IMR-90 (cell line): ENCODE results near the gene TNFRSF25. TPM values are rescaled to one million over a fixed set of nuclear protein-coding genes. Genes with fewer than 3 reads are reported as not detected.

ENCODE experiments used
- ATAC-seq: fragments of 200-7000 bp; cut with Tn5 transposase; 2 replicates; pipeline ENCODE4 v1.9.1; 2020; ENCODE audit warnings: low read depth, mild to moderate bottlenecking, moderate library complexity
- BruUV-seq: library from RNA; stranded (reverse); fragments of 400-500 nt; replicated peaks from 2 replicates; lab custom pipeline; 2021; lab: Mats Ljungman, UMichigan
- CTCF ChIA-PET: fragments of 300-600 bp; formaldehyde crosslinking; extraction: SDS; loops from one replicate; lab custom pipeline; 2021; ENCODE audit warnings: antibody characterized with exemption; lab: Yijun Ruan, JAX
- POLR2A ChIA-PET: fragments of 300-600 bp; sonication (Branson Sonifier 250); formaldehyde crosslinking; loops from one replicate; lab custom pipeline; 2022; ENCODE audit warnings: antibody characterized with exemption; ENCODE audit not compliant: unreplicated experiment; lab: Charles Lee
- DNase-seq: peaks from one replicate; pipeline ENCODE4 v3.0.0; 2013
- H2AFZ ChIP-seq: replicated peaks from 2 replicates; pipeline ENCODE3; 2013; ENCODE audit warnings: low read length, mild to moderate bottlenecking; ENCODE audit not compliant: poor library complexity
- H2AK5ac ChIP-seq: 2 replicates; pipeline ENCODE4 v1.6.1; 2013; ENCODE audit warnings: low read depth, low read length, inconsistent platforms
- H2AK9ac ChIP-seq: replicated peaks from 2 replicates; pipeline ENCODE3; 2013; ENCODE audit warnings: mild to moderate bottlenecking, low read depth, low read length, moderate library complexity; ENCODE audit not compliant: poor library complexity
- H2BK120ac ChIP-seq: 2 replicates; pipeline ENCODE4 v1.6.1; 2013; ENCODE audit warnings: low read depth, low read length, inconsistent platforms
- H2BK15ac ChIP-seq: 3 replicates; pipeline ENCODE4 v1.6.1; 2013; ENCODE audit warnings: low read depth, low read length, inconsistent platforms
- H2BK20ac ChIP-seq: 2 replicates; pipeline ENCODE4 v1.6.1; 2013; ENCODE audit warnings: low read depth, mild to moderate bottlenecking, inconsistent platforms, low read length, moderate library complexity
- H2BK5ac ChIP-seq: 2 replicates; pipeline ENCODE4 v1.6.1; 2013; ENCODE audit warnings: mild to moderate bottlenecking, low read depth, low read length, inconsistent platforms; ENCODE audit not compliant: poor library complexity, severe bottlenecking
- H3K14ac ChIP-seq: replicated peaks from 2 replicates; pipeline ENCODE4 v1.6.1; 2013; ENCODE audit warnings: low read depth, low read length, inconsistent platforms
- H3K18ac ChIP-seq: 2 replicates; pipeline ENCODE4 v1.6.1; 2013; ENCODE audit warnings: low read depth, low read length, control low read depth
- H3K23ac ChIP-seq: 2 replicates; pipeline ENCODE4 v1.6.1; 2013; ENCODE audit warnings: low read depth, low read length, inconsistent platforms
- H3K27ac ChIP-seq: 2 replicates; pipeline ENCODE4 v1.5.1; 2013; ENCODE audit warnings: mild to moderate bottlenecking, control low read depth, low read length; ENCODE audit not compliant: insufficient read depth
- H3K27me3 ChIP-seq: 2 replicates; pipeline ENCODE4 v1.6.1; 2013; ENCODE audit warnings: low read length; ENCODE audit not compliant: control insufficient read depth, insufficient read depth
- H3K36me3 ChIP-seq: 2 replicates; pipeline ENCODE4 v1.6.1; 2013; ENCODE audit warnings: low read length, mixed read lengths; ENCODE audit not compliant: control insufficient read depth, insufficient read depth
- H3K4ac ChIP-seq: 2 replicates; pipeline ENCODE4 v1.6.1; 2013; ENCODE audit warnings: low read depth, low read length, inconsistent platforms
- H3K4me1 ChIP-seq: 2 replicates; pipeline ENCODE4 v1.6.1; 2013; ENCODE audit warnings: low read length, mixed read lengths; ENCODE audit not compliant: control insufficient read depth, insufficient read depth
- H3K4me2 ChIP-seq: 2 replicates; pipeline ENCODE4 v1.6.1; 2013; ENCODE audit warnings: low read depth, mild to moderate bottlenecking, control low read depth, low read length, moderate library complexity
- H3K4me3 ChIP-seq: 2 replicates; pipeline ENCODE4 v1.5.1; 2013; ENCODE audit warnings: low read depth, mild to moderate bottlenecking, control low read depth, low read length, moderate library complexity; ENCODE audit not compliant: insufficient read depth
- H3K56ac ChIP-seq: 2 replicates; pipeline ENCODE4 v1.6.1; 2013; ENCODE audit warnings: low read length, inconsistent platforms; ENCODE audit not compliant: insufficient read depth; ENCODE audit errors: extremely low read depth
- H3K79me1 ChIP-seq, 2 experiments: 2 replicates each; pipeline ENCODE4 v1.6.1; 2013; ENCODE audit warnings: low read length in 2 of 2, inconsistent platforms in 1 of 2, low read depth in 1 of 2
- H3K9ac ChIP-seq: 2 replicates; pipeline ENCODE4 v1.6.1; 2013; ENCODE audit warnings: low read depth, low read length, control low read depth
- H3K9me1 ChIP-seq: 2 replicates; pipeline ENCODE4 v1.6.1; 2013; ENCODE audit warnings: low read length, inconsistent platforms; ENCODE audit not compliant: insufficient read depth
- H3K9me3 ChIP-seq: 2 replicates; pipeline ENCODE4 v1.6.1; 2013; ENCODE audit warnings: low read length; ENCODE audit not compliant: control insufficient read depth, insufficient read depth
- H4K20me1 ChIP-seq: 2 replicates; pipeline ENCODE4 v1.6.1; 2013; ENCODE audit warnings: low read length, inconsistent platforms; ENCODE audit not compliant: insufficient read depth
- H4K5ac ChIP-seq: 2 replicates; pipeline ENCODE4 v1.6.1; 2013; ENCODE audit warnings: mild to moderate bottlenecking, low read depth, low read length, control low read depth
- H4K8ac ChIP-seq, 2 experiments: 2 replicates each; pipeline ENCODE4 v1.6.1; 2013; ENCODE audit warnings: low read depth in 2 of 2, low read length in 2 of 2, control low read depth in 1 of 2, inconsistent platforms in 1 of 2
- H4K91ac ChIP-seq: 2 replicates; pipeline ENCODE4 v1.6.1; 2013; ENCODE audit warnings: low read depth, low read length, inconsistent platforms; ENCODE audit not compliant: insufficient read depth
- BHLHE40 ChIP-seq: fragments of 150-350 bp; IDR thresholded peaks from 2 replicates; pipeline ENCODE4 v1.6.1; 2016; ENCODE audit warnings: mild to moderate bottlenecking, low read depth, low read length
- CHD1 ChIP-seq: IDR thresholded peaks from 2 replicates; pipeline ENCODE4 v1.6.1; 2012; ENCODE audit warnings: low read depth, low read length, improper control_type of control experiment
- ELK1 ChIP-seq: fragments of 150-350 bp; IDR thresholded peaks from 2 replicates; pipeline ENCODE4 v1.6.1; 2016; ENCODE audit warnings: low read depth, mild to moderate bottlenecking, low read length, moderate library complexity, borderline replicate concordance
- FOS ChIP-seq: fragments of 150-350 bp; IDR thresholded peaks from 2 replicates; pipeline ENCODE4 v1.6.1; 2016; ENCODE audit warnings: low read depth, low read length
- MAFK ChIP-seq: IDR thresholded peaks from 2 replicates; pipeline ENCODE4 v1.6.1; 2012; ENCODE audit warnings: low read depth, low read length, improper control_type of control experiment
- MAZ ChIP-seq: IDR thresholded peaks from 2 replicates; pipeline ENCODE4 v1.6.1; 2012; ENCODE audit warnings: low read depth, mild to moderate bottlenecking, low read length, improper control_type of control experiment, moderate library complexity, borderline replicate concordance
- NFE2L2 ChIP-seq: fragments of 150-350 bp; IDR thresholded peaks from 2 replicates; pipeline ENCODE4 v1.6.1; 2016; ENCODE audit warnings: low read depth, mild to moderate bottlenecking, low read length
- RAD21 ChIP-seq: IDR thresholded peaks from 2 replicates; pipeline ENCODE4 v1.6.1; 2012; ENCODE audit warnings: low read length, improper control_type of control experiment
- USF2 ChIP-seq: fragments of 150-350 bp; IDR thresholded peaks from 2 replicates; pipeline ENCODE4 v1.6.1; 2017; ENCODE audit warnings: mild to moderate bottlenecking, antibody characterized with exemption, low read length, low read depth
- WGBS, 2 experiments: methylation state at CpG; one replicate each; pipeline versions ENCODE4 v1.1.5 to v1.1.7; 2013; ENCODE audit warnings: missing lambda C conversion rate in 2 of 2; ENCODE audit not compliant: insufficient read length in 1 of 2; ENCODE audit errors: extremely low coverage in 2 of 2; 5-methylcytosine and 5-hydroxymethylcytosine counted together
- dilution Hi-C: fragments of 300-500 bp; cut with HindIII; formaldehyde crosslinking; loops from one replicate; pipeline ENCODE4 v1.14.3; 2018; ENCODE audit warnings: low sequenced_read_pairs; ENCODE audit not compliant: unreplicated experiment
- in situ Hi-C: fragments of 300-500 bp; cut with MboI; formaldehyde crosslinking; loops from 3 replicates; pipeline ENCODE4 v1.14.3; 2019; ENCODE audit warnings: low sequenced_read_pairs, inconsistent platforms, mixed read lengths
- intact Hi-C: fragments of 100-400 bp; cut with micrococcal nuclease; formaldehyde crosslinking; loops from 2 replicates; pipeline ENCODE4 v1.10.0; 2022
- polyA plus RNA-seq, 3 experiments: library from polyadenylated mRNA; depleted of rRNA; stranded (reverse); fragments of >200 nt; gene quantifications; 2 replicates each; pipeline ENCODE4 v1.2.3, GENCODE V29; 2012; ENCODE audit warnings: low replicate concordance in 1 of 3
- total RNA-seq: library from RNA; depleted of rRNA; stranded (reverse); fragments of >200 nt; gene quantifications from 2 replicates; pipeline ENCODE4 v1.2.3, GENCODE V29; 2012

The TNFRSF25 gene
- total and polyA plus RNA-seq, 2 of the 4 experiments (the other 2 are of a cell fraction): 1.3 to 11.2 TPM

GRCh38 chr1:6477039-6477820, 11.3 kb upstream of the TNFRSF25 start (continued):
- TF ChIP-seq FOS: no peak

- no peak overlapping the region for H2AK9ac ChIP-seq
- dilution Hi-C loops: no loop called here
- H4K5ac ChIP-seq: no peak overlapping the region
- ATAC-seq (no peak), DNase-seq (no peak)
- no peak overlapping the region for H2BK15ac ChIP-seq
- H3K36me3 ChIP-seq: peaks cover 18% of the 10 kb centered on the region
- H3K9ac ChIP-seq: no peak overlapping the region
- no peaks in the 10 kb centered on the region for H3K27me3 ChIP-seq
- peaks cover 7% of the 10 kb centered on the region for H4K20me1 ChIP-seq
- no peak overlapping the region for H2BK5ac ChIP-seq
- H3K18ac ChIP-seq: no peak overlapping the region
- H3K4ac ChIP-seq: no peak overlapping the region
- no TSS peak for BruUV-seq
- no peaks in the 10 kb centered on the region for H3K9me1 ChIP-seq
- H2BK20ac ChIP-seq: no peak overlapping the region
- no peak overlapping the region for H2AFZ ChIP-seq
- 100% methylated on average over 1 of the region's 5 CpGs; no CpG with 5 or more reads in 1 of the 2 experiments for WGBS, 2 experiments
- H3K9me3 ChIP-seq: no peaks in the 10 kb centered on the region
- H3K14ac ChIP-seq: no peak overlapping the region
- no peak overlapping the region for H4K91ac ChIP-seq
- no peak overlapping the region for H2AK5ac ChIP-seq
- no peak overlapping the region for H4K8ac ChIP-seq
- H3K79me1 ChIP-seq: no peaks in the 10 kb centered on the region; a peak in 1 of 4 replicates
- POLR2A ChIA-PET: no interaction called here
- H3K56ac ChIP-seq: no peak overlapping the region
- no peak overlapping the region for H3K27ac ChIP-seq
- H3K4me1 ChIP-seq: no peaks in the 10 kb centered on the region
- no peak overlapping the region for H3K23ac ChIP-seq
- in situ Hi-C loops: no loop called here
- TF ChIP-seq NFE2L2 (no peak), ELK1 (no peak), CHD1 (no peak), FOS (no peak), MAFK (no peak), USF2 (no peak), RAD21 (no peak), BHLHE40 (no peak), MAZ (no peak)
- no peak overlapping the region for H3K4me2 ChIP-seq
- intact Hi-C loops: no loop called here
- CTCF ChIA-PET: no interaction called here
- no peak overlapping the region for H3K4me3 ChIP-seq
- H2BK120ac ChIP-seq: no peak overlapping the region
Observed at GRCh38 chr1:6476483-6476882, 10.5 kb upstream of the TNFRSF25 start.
